NB4 (cell line): ENCODE measurements around the gene TLCD3B.

Experiments used
- CTCF ChIP-seq: IDR thresholded peaks from one replicate; pipeline ENCODE4 v1.5.1; 2012; ENCODE audit warnings: low read depth, low read length
- MAX ChIP-seq: IDR thresholded peaks from 2 replicates; pipeline ENCODE4 v1.6.1; 2011; ENCODE audit warnings: low read depth, low read length
- MYC ChIP-seq: IDR thresholded peaks from 2 replicates; pipeline ENCODE4 v1.6.1; 2011; ENCODE audit warnings: low read depth, low read length
- POLR2A ChIP-seq: IDR thresholded peaks from 2 replicates; pipeline ENCODE4 v1.6.1; 2011; ENCODE audit warnings: mild to moderate bottlenecking; ENCODE audit not compliant: insufficient read length; ENCODE audit errors: extremely low read depth

- TF ChIP-seq MAX (no peak), CTCF (no peak), POLR2A (no peak), MYC (no peak)
Measured at GRCh38 chr16:30018731-30019158, 12.3 kb downstream of the TLCD3B start.
